ENCODE results near the gene KLHDC4. TPM values are rescaled to one million over a fixed set of nuclear protein-coding genes. Genes with fewer than 3 reads are reported as not detected.
"Not testable (repeated sequence)": the region's sequence is repeated elsewhere in the genome, so short reads cannot be mapped to it uniquely, and the experiment has no call there.

KLHDC4 gene
- total RNA-seq, 1 experiment from 2014 or later: 26.7 TPM

DNA sequence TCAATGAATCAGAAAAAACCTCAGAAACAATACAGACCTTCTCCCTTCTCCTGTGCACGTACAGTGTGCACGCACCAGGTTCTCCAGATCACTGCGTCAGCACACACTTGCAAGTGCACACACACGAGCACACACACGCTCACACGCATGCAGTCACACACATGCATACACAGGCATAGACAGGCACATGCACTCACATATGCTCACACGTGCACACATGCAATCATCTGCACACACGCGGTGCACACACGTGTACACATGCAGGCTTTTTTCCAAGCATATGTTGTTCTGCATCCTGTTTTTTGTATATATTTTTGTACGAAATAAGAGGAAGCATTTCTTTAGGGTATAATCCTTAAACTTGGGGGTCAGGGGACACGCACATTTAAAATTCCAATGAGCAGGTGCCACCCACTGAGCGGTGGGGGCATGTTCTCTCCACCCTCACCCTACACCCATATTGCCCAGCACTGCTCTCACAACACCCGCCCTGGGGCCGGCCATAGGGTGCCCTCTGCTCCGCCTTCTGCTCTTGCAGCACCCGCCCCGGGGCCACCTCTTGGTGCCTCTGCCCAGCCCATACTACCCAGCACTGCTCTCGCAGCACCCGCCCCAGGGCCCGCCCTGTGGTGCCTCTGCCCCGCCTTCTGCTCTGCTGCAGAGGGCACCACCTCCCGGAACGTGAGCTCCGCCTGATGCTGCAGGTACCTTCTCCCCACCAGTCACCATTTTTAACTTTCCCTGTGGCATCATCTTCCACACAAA is 20.9 kb downstream of the KLHDC4 start:
- DNase-seq (ENCODE audit: low read depth): no peak

DNA sequence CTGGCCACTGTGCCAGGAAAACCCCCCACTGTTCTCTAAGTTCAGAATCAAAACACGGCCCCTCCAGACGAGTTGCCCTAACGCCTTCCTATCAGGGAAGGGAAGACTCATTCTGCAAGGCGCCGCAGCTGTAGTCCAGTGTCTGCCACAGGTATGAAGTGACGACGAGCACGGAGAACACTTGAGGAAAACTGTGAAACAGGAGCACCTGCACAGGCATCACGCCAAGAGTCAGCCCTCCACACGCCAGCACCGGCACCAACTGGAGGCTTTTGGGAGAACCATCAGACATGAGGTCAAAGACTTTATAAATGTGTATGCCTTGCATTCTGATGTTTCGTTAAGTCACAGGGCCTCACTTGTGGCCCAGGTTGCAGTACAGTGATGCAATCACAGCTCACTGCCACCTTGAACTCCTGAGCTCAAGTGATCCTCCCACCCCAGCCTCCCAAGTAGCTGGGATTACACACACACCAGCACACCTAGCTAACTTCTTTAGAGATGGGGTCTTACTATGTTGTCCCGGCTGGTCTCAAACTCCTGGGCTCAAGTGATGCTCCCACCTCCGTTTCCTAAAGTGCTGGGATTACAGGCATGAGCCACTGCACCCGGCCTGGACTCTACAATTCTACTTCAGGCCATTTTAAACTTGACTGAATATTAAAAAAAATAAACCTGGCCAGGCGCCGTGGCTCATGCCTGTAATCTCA is 22.9 kb downstream of the KLHDC4 start:
- no peak for DNase-seq (ENCODE audit: low read depth)

DNA sequence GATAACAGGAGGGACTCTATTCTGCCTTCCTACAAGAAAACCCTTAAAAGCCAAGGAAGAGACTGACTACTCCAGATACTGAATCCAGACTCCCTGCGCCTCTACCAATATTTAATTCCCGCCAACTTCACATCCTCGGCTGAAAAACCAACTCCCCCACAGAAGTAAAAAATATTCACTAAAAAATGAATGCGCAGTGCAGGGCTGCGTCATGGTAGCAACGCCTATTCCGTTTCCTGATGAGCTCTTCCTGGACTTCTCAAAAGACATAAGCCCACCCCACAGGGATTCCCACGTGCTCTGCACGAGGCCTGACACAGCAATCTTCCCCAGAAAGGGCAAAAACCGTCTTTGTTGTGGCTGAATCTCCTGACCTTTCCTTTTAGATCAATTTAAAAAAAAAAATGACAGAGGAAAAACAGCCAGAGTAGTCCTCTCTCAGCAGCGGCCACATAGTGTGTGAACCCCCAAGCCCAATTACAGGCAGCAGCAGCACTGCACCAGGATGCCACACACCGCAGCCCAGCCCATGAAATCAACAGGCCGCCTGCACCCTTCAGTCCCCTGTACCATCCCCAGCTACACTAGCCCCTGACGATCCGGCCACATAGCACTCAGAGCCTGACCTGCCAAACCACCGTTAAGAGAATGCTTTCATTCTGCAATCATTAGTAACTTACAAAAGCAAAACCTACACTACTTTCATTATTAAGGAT is 23.9 kb downstream of the KLHDC4 start:
- DNase-seq (ENCODE audit: low read depth): no peak

DNA sequence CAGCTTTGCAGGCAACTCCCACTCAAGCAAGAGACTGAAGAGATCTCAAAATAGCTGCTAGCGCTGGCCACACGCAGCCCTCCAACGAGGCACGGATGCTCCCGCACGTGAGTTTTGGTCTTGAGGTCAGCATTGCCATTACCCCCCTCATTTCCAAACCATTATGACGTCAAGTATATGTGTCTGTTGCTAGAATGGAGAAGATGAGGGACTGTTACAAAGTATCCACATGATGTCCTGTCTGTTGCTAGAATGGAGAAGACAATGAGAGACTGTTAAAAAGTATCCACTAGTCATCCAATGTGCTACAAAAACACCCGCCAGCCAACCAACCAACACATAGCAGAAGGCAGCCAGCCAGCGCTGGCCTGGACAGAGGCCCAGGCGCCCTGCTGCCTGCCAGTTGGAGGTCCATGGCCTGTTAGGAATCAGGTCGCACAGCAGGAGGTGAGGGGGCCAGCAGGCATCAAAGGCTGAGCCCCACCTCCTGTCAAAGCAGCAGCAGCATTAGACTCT is 24.8 kb downstream of the KLHDC4 start:
- no peak for DNase-seq (ENCODE audit: low read depth)

DNA sequence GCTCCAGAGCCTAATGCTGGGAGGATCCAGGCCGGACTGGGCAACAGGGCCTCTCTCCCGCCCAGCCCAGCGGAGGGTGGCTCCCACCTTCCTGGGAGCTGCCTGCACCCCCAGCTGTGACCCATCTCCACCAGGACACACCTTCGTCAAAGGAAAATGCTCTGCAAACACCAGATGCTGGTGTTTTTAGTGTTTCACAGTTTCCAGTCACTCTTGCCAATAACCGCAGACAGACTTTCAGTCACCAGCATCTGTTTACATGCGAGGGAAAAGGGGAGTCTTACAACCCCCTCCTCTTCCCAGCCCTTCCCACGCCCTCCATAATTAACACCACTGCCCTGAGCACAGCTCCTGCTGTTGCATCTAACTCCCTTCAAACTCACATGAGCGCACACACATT is 25.3 kb downstream of the KLHDC4 start:
- no peak for DNase-seq (ENCODE audit: low read depth)

DNA sequence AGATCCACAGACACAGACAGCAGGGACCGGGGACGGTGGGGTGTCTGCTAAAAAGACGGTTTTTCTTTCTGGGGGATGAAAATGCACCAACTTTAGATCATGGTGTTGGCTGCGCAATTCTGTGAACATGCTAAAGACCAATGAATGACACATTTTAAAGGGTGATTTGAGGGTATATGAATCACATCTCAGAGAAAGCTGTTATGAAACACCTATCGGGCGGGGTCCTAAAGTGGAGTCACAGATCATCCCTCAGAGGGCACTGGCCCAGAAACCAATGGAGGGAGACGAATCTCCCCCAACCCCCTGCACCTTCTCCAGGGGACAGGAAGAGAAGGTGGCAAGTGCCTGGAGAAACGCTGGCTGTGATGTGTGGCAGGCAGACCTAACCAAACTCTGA is 26.0 kb downstream of the KLHDC4 start:
- DNase-seq (ENCODE audit: low read depth): no peak

DNA sequence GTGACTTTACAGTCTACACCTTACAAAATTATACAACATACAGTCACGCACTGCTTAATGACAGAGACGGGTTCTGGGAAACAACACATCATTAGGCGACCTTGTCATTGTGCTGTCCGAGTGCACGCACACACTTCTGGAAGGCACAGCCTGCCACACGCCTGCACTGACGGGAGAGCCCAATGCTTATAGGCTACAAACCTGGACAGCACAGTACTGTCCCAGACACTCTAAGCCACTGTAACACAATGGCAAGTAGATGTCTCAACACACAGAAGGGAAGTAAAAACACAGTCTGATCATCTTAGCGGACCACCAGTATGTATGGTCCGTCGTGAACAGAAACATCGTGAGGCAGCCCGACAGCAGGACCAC is 29.8 kb downstream of the KLHDC4 start:
- no peak for DNase-seq (ENCODE audit: low read depth)

DNA sequence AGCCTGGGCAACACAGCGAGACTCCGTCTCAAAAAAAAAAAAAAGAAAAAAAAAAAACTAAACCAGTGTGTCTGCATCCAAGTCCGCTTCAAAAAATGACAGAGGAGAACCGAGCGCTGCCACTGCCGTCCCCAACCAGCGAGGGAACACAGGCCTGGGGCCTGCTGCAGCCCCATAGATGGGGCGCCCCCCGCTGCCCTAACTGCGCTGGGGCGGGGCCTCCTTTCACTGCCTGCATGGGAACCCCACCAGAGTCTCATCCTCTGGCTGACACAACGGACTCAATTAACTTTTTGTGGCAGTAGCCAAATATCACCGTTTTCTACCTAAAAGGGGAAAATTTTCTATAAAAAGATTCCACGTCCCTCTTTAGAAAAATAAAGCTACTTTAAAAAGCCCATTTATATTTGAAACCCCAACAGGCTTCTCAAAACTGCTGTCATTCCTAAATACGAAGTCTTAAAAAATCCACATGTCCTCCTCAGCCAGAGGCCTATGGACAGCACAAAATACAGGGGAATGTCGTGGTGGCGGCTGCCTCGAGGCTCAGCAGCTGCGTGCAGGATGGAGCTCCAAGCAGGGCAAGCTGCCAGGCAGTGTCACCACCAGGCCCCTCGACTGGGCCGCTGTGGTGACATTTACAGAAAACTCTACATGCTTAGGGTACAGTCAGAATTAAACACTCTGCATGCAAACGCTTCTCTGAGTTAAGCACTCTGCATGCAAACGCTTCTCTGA is 30.3 kb downstream of the KLHDC4 start:
- no peak for DNase-seq (ENCODE audit: low read depth)

DNA sequence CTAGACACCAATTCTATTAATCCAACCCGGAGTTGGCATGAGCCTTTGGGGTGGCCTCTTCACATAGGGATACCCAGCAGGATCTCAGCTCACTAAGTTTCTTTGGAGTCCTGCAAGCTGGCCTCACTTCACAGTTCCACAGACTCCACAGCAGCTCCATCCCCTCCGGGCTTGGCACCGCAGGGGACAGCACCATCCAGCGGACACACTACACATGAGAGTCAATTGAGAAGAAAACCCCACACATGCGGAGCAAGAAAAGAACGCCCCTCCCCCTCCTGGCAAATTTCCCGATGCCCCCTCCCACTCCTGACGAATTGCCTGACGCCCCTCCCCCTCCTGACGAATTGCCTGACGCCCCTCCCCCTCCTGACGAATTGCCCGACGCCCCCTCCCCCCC is 31.1 kb downstream of the KLHDC4 start:
- DNase-seq (ENCODE audit: low read depth): no peak

DNA sequence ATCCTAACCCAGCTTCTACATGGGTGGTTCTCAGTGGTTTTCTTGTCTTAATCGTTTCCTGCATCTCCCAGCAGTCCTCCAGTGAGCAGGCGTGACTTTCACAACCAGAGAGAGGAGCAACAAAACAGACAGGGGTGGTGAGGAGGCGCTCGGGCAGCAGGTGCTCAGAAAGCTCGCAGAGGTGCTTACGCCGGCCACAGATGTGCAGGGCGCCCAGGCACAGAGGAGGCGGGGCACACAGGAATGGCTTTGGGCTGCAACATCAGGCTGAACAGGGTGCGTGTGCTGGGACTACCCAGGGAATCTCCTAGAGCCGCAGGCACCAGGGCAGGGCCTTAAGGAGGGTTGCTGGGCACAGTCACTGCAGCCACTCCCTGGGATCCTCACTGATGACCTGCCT is 32.6 kb downstream of the KLHDC4 start:
- DNase-seq (ENCODE audit: low read depth): no peak

DNA sequence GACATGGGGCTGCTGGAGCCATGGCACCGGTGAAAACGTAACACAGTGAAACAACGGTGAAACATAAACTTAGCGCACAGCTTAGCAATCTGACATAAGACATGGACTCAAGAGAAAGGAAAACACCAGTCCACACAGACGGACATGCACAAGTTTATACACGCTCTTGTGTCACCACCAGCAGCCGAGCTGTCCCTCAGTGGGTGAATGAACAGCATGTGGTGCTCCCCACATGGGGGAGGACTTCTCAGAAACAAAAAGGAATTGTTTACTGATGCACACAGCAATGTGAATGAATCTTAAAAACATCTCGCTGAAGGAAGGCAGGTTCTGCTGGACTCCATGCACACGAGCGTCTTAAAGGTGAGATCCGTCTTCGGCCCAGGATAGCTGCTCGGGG is 34.2 kb downstream of the KLHDC4 start:
- DNase-seq (ENCODE audit: low read depth): no peak

DNA sequence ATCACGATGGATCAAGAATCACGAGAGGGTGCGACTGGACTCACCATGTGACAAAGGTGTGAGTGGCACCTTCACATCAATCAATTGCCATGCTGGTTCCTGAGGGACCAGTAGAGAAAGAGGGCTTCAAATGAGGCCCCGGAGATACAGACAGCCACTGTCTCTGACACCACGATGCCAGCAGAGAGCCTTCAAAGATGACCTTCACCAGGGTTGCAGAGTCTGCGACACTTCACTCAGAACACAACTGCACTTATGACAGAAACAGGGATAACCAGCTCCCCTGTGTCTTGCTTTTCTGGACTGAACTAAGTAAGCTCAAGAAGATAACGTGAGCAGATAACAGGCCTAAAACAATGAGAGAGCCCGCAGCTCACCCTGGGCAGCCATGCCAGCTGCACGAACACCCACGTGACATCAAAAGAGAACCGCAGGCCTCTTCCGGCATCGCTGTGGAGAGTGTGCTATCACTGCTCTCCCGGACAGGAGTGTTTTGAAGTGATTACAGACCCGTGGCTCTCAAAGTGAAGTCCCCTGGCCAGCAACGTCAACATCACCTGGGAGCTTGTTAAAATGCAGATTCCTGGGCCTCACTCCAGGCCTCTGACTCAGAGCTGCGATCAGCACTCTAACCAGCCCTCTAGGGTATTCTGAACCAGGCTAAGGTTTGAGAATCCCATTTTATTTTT is 36.4 kb downstream of the KLHDC4 start:
- DNase-seq (ENCODE audit: low read depth): no peak

DNA sequence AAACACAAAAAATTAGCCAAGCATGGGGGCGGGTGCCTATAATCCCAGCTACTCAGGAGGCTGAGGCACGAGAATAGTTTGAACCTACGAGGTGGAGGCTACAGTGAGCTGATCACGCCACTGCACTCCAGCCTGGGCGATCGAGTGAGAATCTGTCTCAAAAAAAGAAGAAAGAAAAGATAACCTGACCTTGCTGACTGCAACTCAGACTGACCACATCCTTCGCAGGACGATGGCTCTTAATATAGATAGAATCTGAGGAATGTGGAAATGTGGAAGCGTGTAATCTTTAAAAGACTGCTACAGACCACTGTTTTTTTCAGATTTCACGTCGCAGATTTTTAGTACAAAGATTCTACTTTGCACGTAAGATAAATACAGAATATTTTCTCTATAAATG is 37.8 kb downstream of the KLHDC4 start:
- DNase-seq (ENCODE audit: low read depth): no peak

DNA sequence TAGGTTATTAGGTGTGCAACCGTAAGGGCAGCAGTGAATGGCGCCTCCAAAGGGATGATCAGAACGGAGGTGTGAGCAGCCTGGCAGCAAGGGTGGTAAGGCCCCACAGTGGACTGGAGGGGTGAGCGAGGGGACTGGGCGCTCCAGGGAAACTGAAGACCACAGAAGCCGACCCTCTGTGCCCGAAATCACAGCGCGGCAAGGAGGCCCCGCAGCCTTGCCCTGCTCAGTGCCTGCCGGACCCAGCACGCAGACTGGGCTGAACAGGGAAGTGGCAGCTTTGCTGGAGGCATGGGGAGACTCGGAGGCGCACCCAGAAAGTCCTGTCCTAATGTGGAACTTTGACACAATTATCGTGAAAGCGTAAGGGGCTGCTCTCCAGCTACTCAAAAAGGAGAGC is 38.4 kb downstream of the KLHDC4 start:
- DNase-seq (ENCODE audit: low read depth): no peak

DNA sequence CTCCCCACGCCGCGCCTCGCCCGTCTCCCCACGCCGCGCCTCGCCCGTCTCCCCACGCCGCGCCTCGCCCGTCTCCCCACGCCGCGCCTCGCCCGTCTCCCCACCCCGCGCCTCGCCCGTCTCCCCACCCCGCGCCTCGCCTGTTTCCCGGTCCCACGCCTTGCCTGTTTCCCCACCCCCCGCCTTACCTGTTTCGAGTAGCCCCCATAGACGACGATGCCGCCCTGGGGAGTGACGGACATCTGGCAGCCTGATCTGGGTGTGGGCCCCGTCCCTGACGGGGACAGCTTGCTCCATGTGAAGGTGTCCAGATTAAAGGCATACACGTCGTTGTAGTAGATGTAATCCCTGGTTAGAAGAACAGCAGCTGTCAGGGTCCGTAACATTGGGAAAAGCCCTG is 39.2 kb downstream of the KLHDC4 start:
- not testable (repeated sequence) for DNase-seq (ENCODE audit: low read depth)

DNA sequence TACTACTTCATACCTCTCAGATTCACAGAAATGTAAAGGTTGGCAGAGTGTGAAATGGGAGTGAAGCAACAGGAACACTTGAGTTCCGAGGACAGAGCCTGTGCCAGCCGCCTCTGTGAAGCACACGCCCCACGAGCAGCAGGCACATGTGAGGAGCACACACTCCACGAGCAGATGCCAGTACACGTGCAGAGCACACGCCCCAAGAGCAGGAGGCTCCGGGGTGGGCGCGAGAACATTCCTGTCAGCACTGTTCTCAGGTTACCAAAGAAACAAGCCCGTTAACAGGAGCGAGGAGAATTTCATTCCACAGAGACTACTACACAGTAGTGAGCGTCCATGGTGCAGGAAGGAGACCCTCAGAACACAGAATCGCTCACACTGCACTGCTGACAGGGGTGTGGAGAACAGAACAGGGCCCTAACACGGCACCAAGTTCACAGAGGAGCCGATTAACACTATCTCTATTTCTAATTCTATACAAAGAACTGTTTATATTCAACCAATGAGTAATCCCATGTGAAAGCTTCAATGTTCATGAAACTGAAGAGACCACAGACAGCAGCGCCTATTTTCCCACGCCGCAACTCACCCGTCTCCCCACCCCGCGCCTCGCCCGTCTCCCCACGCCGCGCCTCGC is 40.1 kb downstream of the KLHDC4 start:
- no peak for DNase-seq (ENCODE audit: low read depth)

DNA sequence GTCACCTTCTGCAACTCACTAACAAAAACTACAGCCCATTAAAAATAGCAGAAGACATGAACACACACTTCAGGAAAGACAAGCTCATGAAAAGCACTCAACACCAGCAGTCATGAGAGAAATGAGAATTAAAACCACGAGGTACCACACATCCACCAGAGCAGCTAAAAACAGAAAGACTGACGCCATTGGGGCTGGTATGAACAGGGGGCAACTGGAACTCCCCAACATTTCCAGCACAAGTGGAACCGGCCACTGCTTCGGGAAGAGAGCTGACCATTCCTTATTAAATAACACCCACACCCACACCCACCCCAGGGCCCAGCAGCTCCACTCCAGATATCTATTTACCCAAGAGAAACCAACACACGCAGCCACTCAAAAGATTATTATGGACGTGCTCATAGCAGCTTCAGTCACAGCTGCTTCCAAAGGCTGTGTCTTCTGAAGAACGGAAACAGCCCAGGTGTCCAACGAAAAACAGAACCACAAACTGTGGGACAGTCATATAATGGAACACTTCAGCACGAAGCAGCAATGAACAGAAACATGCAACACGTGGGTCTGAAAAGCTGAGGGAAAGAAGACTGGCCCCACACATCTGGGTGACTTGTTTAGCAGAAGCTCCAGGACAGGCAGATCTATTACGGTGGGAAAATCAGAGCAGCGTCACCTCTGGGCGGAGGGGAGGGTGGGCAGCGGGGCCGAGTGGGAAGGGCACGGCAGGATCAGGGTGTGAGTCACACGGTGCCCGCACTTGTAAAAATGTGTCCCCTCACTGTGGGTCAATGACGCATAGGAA is 41.1 kb downstream of the KLHDC4 start:
- no peak for DNase-seq (ENCODE audit: low read depth)

DNA sequence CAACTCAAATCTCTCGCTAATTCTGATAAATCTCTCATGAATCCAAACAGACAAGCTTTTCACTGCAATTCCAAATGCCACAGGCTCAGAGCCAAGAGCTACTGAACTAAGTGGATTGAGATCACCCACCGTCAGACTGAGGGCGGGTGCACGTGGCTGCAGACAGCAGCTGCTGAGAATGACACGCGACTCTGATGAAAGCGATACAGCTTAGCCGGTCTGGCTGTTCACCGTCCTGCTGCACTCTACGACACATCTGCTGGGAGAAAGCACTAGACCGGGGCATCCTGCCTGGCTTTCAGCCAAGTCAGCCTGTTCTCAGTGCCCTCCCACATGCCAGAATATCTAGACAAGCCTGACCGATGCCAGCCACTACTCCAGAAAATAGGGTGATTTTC is 42.6 kb downstream of the KLHDC4 start:
- DNase-seq (ENCODE audit: low read depth): peak; percentile 98

DNA sequence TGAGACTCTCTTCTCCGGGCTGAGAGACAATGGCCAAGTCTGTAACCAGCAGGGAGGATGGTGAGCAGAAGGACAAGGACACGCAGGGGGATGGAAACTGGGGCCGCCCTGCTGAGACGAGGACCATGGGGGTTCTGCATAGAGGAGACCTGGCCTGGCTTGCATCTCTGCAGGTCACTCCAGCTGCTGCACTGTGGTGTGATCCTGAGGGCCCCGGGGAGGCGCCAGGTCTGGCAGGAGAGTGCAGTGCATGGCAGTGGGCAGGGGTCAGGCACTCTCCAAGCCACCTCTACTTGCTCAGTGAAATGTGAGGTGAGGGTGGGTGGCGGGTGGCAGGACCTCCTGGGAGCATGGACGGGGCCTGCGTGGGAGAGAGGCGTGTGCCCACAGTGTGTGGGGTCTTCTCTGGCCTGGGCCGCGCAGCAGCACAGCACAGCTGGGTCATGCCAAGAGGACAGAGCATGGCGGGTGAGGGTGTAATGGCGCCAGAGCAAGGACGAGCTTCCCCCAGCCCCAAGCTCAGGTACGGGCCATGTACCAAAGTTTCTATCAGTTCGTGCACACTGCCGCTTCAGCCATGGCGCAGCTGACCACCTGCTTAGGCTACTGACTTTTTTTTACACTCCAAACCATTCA is 43.1 kb downstream of the KLHDC4 start:
- no peak for DNase-seq (ENCODE audit: low read depth)
